CD8-positive, alpha-beta memory T cell (primary cell): ENCODE results near the gene FBXO46. TPM values are rescaled to one million over a fixed set of nuclear protein-coding genes. Genes with fewer than 3 reads are reported as not detected.

Experiments used
- CTCF ChIA-PET: fragments of 350-600 bp; sonication (Branson Sonifier 250); formaldehyde crosslinking; loops from one replicate; lab custom pipeline; 2021; ENCODE audit warnings: antibody characterized with exemption; lab: Charles Lee
- POLR2A ChIA-PET: fragments of 350-600 bp; sonication (Branson Sonifier 250); formaldehyde crosslinking; loops from one replicate; lab custom pipeline; 2021; ENCODE audit warnings: antibody characterized with exemption; lab: Charles Lee
- DNase-seq, 5 donors: peaks; one replicate each; pipeline versions ENCODE4 v3.0.0 to v3.0.0-alpha.2; 2020 to 2022; ENCODE audit warnings: mixed read lengths in 1 of 5
- H3K27ac ChIP-seq: one replicate; pipeline ENCODE4 v1.7.0; 2013; ENCODE audit warnings: low read depth, mild to moderate bottlenecking, low read length, moderate library complexity
- H3K27me3 ChIP-seq: 2 replicates; pipeline ENCODE4 v1.7.0; 2013; ENCODE audit warnings: low read length, mild to moderate bottlenecking; ENCODE audit not compliant: insufficient read depth, poor library complexity, severe bottlenecking
- H3K36me3 ChIP-seq: 2 replicates; pipeline ENCODE4 v1.7.0; 2013; ENCODE audit warnings: mild to moderate bottlenecking, low read length, moderate library complexity; ENCODE audit not compliant: insufficient read depth
- H3K4me1 ChIP-seq: 2 replicates; pipeline ENCODE4 v1.7.0; 2013; ENCODE audit warnings: mild to moderate bottlenecking, low read length, moderate library complexity; ENCODE audit not compliant: insufficient read depth
- H3K4me3 ChIP-seq: 2 replicates; pipeline ENCODE4 v1.7.0; 2013; ENCODE audit warnings: mild to moderate bottlenecking, low read length
- H3K9me3 ChIP-seq: 2 replicates; pipeline ENCODE4 v1.7.0; 2013; ENCODE audit warnings: mild to moderate bottlenecking, low read length
- H3K27ac Mint-ChIP-seq, 8 donors: one replicate each; pipeline ENCODE4 v1.8.0; 2020 to 2021; ENCODE audit warnings: mixed read lengths in 8 of 8, mild to moderate bottlenecking in 6 of 8, inconsistent platforms in 3 of 8, moderate library complexity in 3 of 8
- H3K27me3 Mint-ChIP-seq, 2 donors: one replicate each; pipeline ENCODE4 v1.8.0; 2020 to 2021; ENCODE audit warnings: mixed read lengths in 2 of 2, mild to moderate bottlenecking in 1 of 2, moderate library complexity in 1 of 2
- H3K36me3 Mint-ChIP-seq, 3 donors: one replicate each; pipeline ENCODE4 v1.8.0; 2020 to 2021; ENCODE audit warnings: mixed read lengths in 3 of 3, inconsistent platforms in 1 of 3, mild to moderate bottlenecking in 1 of 3
- H3K4me1 Mint-ChIP-seq, 3 donors: one replicate each; pipeline ENCODE4 v1.8.0; 2020 to 2021; ENCODE audit warnings: mixed read lengths in 3 of 3, inconsistent platforms in 1 of 3, mild to moderate bottlenecking in 1 of 3
- H3K4me3 Mint-ChIP-seq, 7 donors: one replicate each; pipeline ENCODE4 v1.8.0; 2020 to 2021; ENCODE audit warnings: mixed read lengths in 7 of 7, mild to moderate bottlenecking in 6 of 7, moderate library complexity in 4 of 7, inconsistent platforms in 2 of 7
- H3K9me3 Mint-ChIP-seq, 5 donors: one replicate each; pipeline ENCODE4 v1.8.0; 2020 to 2022; ENCODE audit warnings: mixed read lengths in 5 of 5, mild to moderate bottlenecking in 3 of 5, moderate library complexity in 2 of 5, inconsistent platforms in 1 of 5
- polyA plus RNA-seq: library from polyadenylated mRNA; unstranded; fragments of 300-500 nt; fragmentation: Illumina TruSeq; gene quantifications from one replicate; pipeline ENCODE4 v1.2.3, GENCODE V29; 2021
- total RNA-seq, 2 experiments: library from RNA; stranded (reverse); gene quantifications; one replicate each; pipeline ENCODE4 v1.2.3, GENCODE V29; 2021

FBXO46 gene
- total and polyA plus RNA-seq, 3 experiments from 2014 or later = 21.1 to 30.4 (median 25.2) TPM

GRCh38 chr19:45664575-45664974 lies 66.1 kb downstream of the FBXO46 start:
- POLR2A ChIA-PET = no interaction called here

GRCh38 chr19:45663800-45664199 lies 66.9 kb downstream of the FBXO46 start:
- DNase-seq = no peak
- no peaks in the 10 kb centered on the region for H3K36me3 ChIP-seq
- H3K4me3 ChIP-seq = no peak overlapping the region
- Mint-ChIP-seq H3K36me3 (peaks cover 0 to 4% (median 2%) of the 10 kb centered on the region in 3 donors), H3K27me3 (peaks cover 7 to 20% of the 10 kb centered on the region in 2 donors), H3K4me1 (peaks cover 11 to 15% (median 13%) of the 10 kb centered on the region in 3 donors), H3K9me3 (no peaks in the 10 kb centered on the region), H3K27ac (peak overlapping the region in 1 of 8 donors; percentile 32), H3K4me3 (no peak overlapping the region)
- no peaks in the 10 kb centered on the region for H3K27me3 ChIP-seq
- ChIA-PET POLR2A (no interaction called here), CTCF (interaction anchor here (1.9 kb wide), 1 partner anchor 21 kb away, joined by 5 read pairs; no protein-coding TSS in a partner anchor)
- no peaks in the 10 kb centered on the region for H3K9me3 ChIP-seq
- no peak overlapping the region for H3K27ac ChIP-seq
- H3K4me1 ChIP-seq = peaks cover 11% of the 10 kb centered on the region

More at GRCh38 chr19:45664575-45664974, 66.1 kb downstream of the FBXO46 start:
- Mint-ChIP-seq H3K27ac (peak overlapping the region in 1 of 8 donors; percentile 3), H3K4me1 (peaks cover 18 to 23% (median 19%) of the 10 kb centered on the region in 3 donors), H3K36me3 (peaks cover 0 to 4% (median 2%) of the 10 kb centered on the region in 3 donors), H3K9me3 (no peaks in the 10 kb centered on the region), H3K27me3 (peaks cover 4 to 13% of the 10 kb centered on the region in 2 donors), H3K4me3 (peak overlapping the region in 1 of 7 donors; percentile 27)
- H3K36me3 ChIP-seq = no peaks in the 10 kb centered on the region
- H3K9me3 ChIP-seq = no peaks in the 10 kb centered on the region
- H3K27ac ChIP-seq = no peak overlapping the region
- CTCF ChIA-PET = interaction anchor here (0.9 to 1.9 kb wide), 2 partner anchors 12 to 22 kb away, joined by 3 to 5 read pairs; no protein-coding TSS in a partner anchor
- no peak overlapping the region for H3K4me3 ChIP-seq
- no peak for DNase-seq
- H3K27me3 ChIP-seq = no peaks in the 10 kb centered on the region
- peaks cover 19% of the 10 kb centered on the region for H3K4me1 ChIP-seq

GRCh38 chr19:45660636-45661035 lies 70.1 kb downstream of the FBXO46 start:
- peaks cover 0 to 2% (median 0%) of the 10 kb centered on the region in 3 donors for H3K36me3 Mint-ChIP-seq
- no peak overlapping the region for H3K4me3 Mint-ChIP-seq
- DNase-seq = no peak
- H3K27me3 Mint-ChIP-seq = peaks cover 7 to 22% of the 10 kb centered on the region in 2 donors
- H3K36me3 ChIP-seq = no peaks in the 10 kb centered on the region
- no peak overlapping the region for H3K27ac ChIP-seq
- no peaks in the 10 kb centered on the region for H3K27me3 ChIP-seq
- H3K27ac Mint-ChIP-seq = no peak overlapping the region
- ChIA-PET CTCF (interaction anchor here (0.7 kb wide), 1 partner anchor 15 kb away, joined by 3 read pairs; no protein-coding TSS in a partner anchor), POLR2A (no interaction called here)
- no peak overlapping the region for H3K4me3 ChIP-seq
- no peaks in the 10 kb centered on the region for H3K9me3 ChIP-seq
- no peaks in the 10 kb centered on the region for H3K9me3 Mint-ChIP-seq
- no peaks in the 10 kb centered on the region for H3K4me1 Mint-ChIP-seq
- H3K4me1 ChIP-seq = no peaks in the 10 kb centered on the region

Other genes with a start within 250 kb of the FBXO46 start
- 1 to 10 TPM; 2.7 to 3.7 TPM for gene RTN2, start 233.8 kb downstream of the FBXO46 start, total RNA-seq
- gene RTN2, start 233.8 kb downstream of the FBXO46 start, polyA plus RNA-seq = 0.71 TPM
- 1 to 10 TPM; 2.5 to 3.3 TPM for gene PPM1N, start 232.5 kb downstream of the FBXO46 start, total RNA-seq
- gene PPM1N, start 232.5 kb downstream of the FBXO46 start, polyA plus RNA-seq = 4.6 TPM
- gene VASP, start 223.4 kb downstream of the FBXO46 start, total RNA-seq = 100 to 1,000 TPM; 154 to 170 TPM
- gene VASP, start 223.4 kb downstream of the FBXO46 start, polyA plus RNA-seq = 61.8 TPM
- gene OPA3, start 146.1 kb downstream of the FBXO46 start, total RNA-seq = 10 to 100 TPM; 14.2 to 17.5 TPM
- gene OPA3, start 146.1 kb downstream of the FBXO46 start, polyA plus RNA-seq = 18.1 TPM
- gene GPR4, start 128.7 kb downstream of the FBXO46 start, total RNA-seq = not detected
- gene GPR4, start 128.7 kb downstream of the FBXO46 start, polyA plus RNA-seq = not detected
- 100 to 1,000 TPM; 122 to 128 TPM for gene EML2, start 91.5 kb downstream of the FBXO46 start, total RNA-seq
- gene EML2, start 91.5 kb downstream of the FBXO46 start, polyA plus RNA-seq = 18.8 TPM
- 1 to 10 TPM; 1.7 to 1.9 TPM for gene GIPR, start 62.7 kb downstream of the FBXO46 start, total RNA-seq
- gene GIPR, start 62.7 kb downstream of the FBXO46 start, polyA plus RNA-seq = 0.21 TPM
- 100 to 1,000 TPM; 738 to 747 TPM for gene SNRPD2, start 38.9 kb downstream of the FBXO46 start, total RNA-seq
- 1,016 TPM for gene SNRPD2, start 38.9 kb downstream of the FBXO46 start, polyA plus RNA-seq
- 10 to 100 TPM; 11.3 to 11.5 TPM for gene QPCTL, start 38.2 kb downstream of the FBXO46 start, total RNA-seq
- 2.0 TPM for gene QPCTL, start 38.2 kb downstream of the FBXO46 start, polyA plus RNA-seq
- gene MEIOSIN, start 2.5 kb upstream of the FBXO46 start, total RNA-seq = not detected
- not detected for gene MEIOSIN, start 2.5 kb upstream of the FBXO46 start, polyA plus RNA-seq
- 1 to 10 TPM; 2.5 to 2.6 TPM for gene SIX5, start 38.4 kb upstream of the FBXO46 start, total RNA-seq
- gene SIX5, start 38.4 kb upstream of the FBXO46 start, polyA plus RNA-seq = 0.23 TPM
- gene DMPK, start 51.6 kb upstream of the FBXO46 start, total RNA-seq = 10 to 100 TPM; 27.1 to 28.2 TPM
- gene DMPK, start 51.6 kb upstream of the FBXO46 start, polyA plus RNA-seq = 1.6 TPM
- gene DMWD, start 61.9 kb upstream of the FBXO46 start, total RNA-seq = 10 to 100 TPM; 57.6 to 62.9 TPM
- 25.6 TPM for gene DMWD, start 61.9 kb upstream of the FBXO46 start, polyA plus RNA-seq
- under 1 TPM; 0.16 to 0.22 TPM for gene RSPH6A, start 84.4 kb upstream of the FBXO46 start, total RNA-seq
- gene RSPH6A, start 84.4 kb upstream of the FBXO46 start, polyA plus RNA-seq = not detected
- 100 to 1,000 TPM; 116 to 119 TPM for gene SYMPK, start 132.3 kb upstream of the FBXO46 start, total RNA-seq
- 17.5 TPM for gene SYMPK, start 132.3 kb upstream of the FBXO46 start, polyA plus RNA-seq
- under 1 TPM; 0.59 to 0.62 TPM for gene FOXA3, start 133.4 kb upstream of the FBXO46 start, total RNA-seq
- not detected for gene FOXA3, start 133.4 kb upstream of the FBXO46 start, polyA plus RNA-seq
- 10 to 100 TPM; 17.9 to 18.6 TPM for gene IRF2BP1, start 155.2 kb upstream of the FBXO46 start, total RNA-seq
- 8.5 TPM for gene IRF2BP1, start 155.2 kb upstream of the FBXO46 start, polyA plus RNA-seq
- gene MYPOP, start 171.7 kb upstream of the FBXO46 start, total RNA-seq = 1 to 10 TPM; 4.9 to 5.8 TPM
- gene MYPOP, start 171.7 kb upstream of the FBXO46 start, polyA plus RNA-seq = 0.46 TPM
- gene NANOS2, start 183.9 kb upstream of the FBXO46 start, total RNA-seq = not detected
- gene NANOS2, start 183.9 kb upstream of the FBXO46 start, polyA plus RNA-seq = not detected
- gene NOVA2, start 243.0 kb upstream of the FBXO46 start, total RNA-seq = not detected
- not detected for gene NOVA2, start 243.0 kb upstream of the FBXO46 start, polyA plus RNA-seq